Activated T-helper 17 cell treated with anti-CD3 and anti-CD28 coated beads, Interleukin-2, amount 50 U/mL, for 72 hours (primary cell): Measurements from ENCODE around the gene GRM1. TPM values are rescaled to one million over a fixed set of nuclear protein-coding genes. Genes with fewer than 3 reads are reported as not detected.

ENCODE experiments used
- ATAC-seq: fragments of 150-1000 bp; cut with Tn5 transposase; replicated peaks from 2 replicates; pipeline ENCODE4 v1.10.0; 2021; ENCODE audit warnings: mild to moderate bottlenecking, moderate library complexity
- H3K27ac Mint-ChIP-seq: one replicate; pipeline ENCODE4 v1.8.0; 2022; ENCODE audit warnings: mixed read lengths
- H3K27me3 Mint-ChIP-seq: one replicate; pipeline ENCODE4 v1.8.0; 2022; ENCODE audit warnings: mixed read lengths
- H3K36me3 Mint-ChIP-seq: one replicate; pipeline ENCODE4 v1.8.0; 2022; ENCODE audit warnings: low read depth, mild to moderate bottlenecking, mixed read lengths
- H3K4me1 Mint-ChIP-seq: one replicate; pipeline ENCODE4 v1.8.0; 2022; ENCODE audit warnings: mixed read lengths
- H3K4me3 Mint-ChIP-seq: one replicate; pipeline ENCODE4 v1.8.0; 2022; ENCODE audit warnings: mild to moderate bottlenecking, mixed read lengths
- H3K9me3 Mint-ChIP-seq: one replicate; pipeline ENCODE4 v1.8.0; 2022; ENCODE audit warnings: mixed read lengths
- total RNA-seq, 2 donors: library from RNA; stranded (reverse); gene quantifications; one replicate each; pipeline ENCODE4 v1.2.3, GENCODE V29; 2022

Gene GRM1
- total RNA-seq, 2 donors from 2014 or later, result 0.04 TPM; not detected in 1

- Mint-ChIP-seq H3K27ac (no peak overlapping the region), H3K4me3 (no peak overlapping the region), H3K36me3 (no peaks in the 10 kb centered on the region), H3K27me3 (peaks cover 4% of the 10 kb centered on the region), H3K9me3 (no peaks in the 10 kb centered on the region), H3K4me1 (no peaks in the 10 kb centered on the region)
- ATAC-seq, result peak; percentile 22
Measured at GRCh38 chr6:146358431-146359046, 329.7 kb downstream of the GRM1 start.

GRCh38 chr6:146359131-146359530 lies 330.3 kb downstream of the GRM1 start:
- Mint-ChIP-seq H3K27me3 (peaks cover 4% of the 10 kb centered on the region), H3K36me3 (no peaks in the 10 kb centered on the region), H3K27ac (no peak overlapping the region), H3K9me3 (no peaks in the 10 kb centered on the region), H3K4me3 (no peak overlapping the region), H3K4me1 (no peaks in the 10 kb centered on the region)
- no peak for ATAC-seq

GRCh38 chr6:146361128-146361924 lies 332.5 kb downstream of the GRM1 start:
- no peak overlapping the region for H3K27ac Mint-ChIP-seq
- no peaks in the 10 kb centered on the region for H3K9me3 Mint-ChIP-seq
- H3K4me3 Mint-ChIP-seq, result no peak overlapping the region
- H3K36me3 Mint-ChIP-seq, result no peaks in the 10 kb centered on the region
- H3K27me3 Mint-ChIP-seq, result no peaks in the 10 kb centered on the region
- H3K4me1 Mint-ChIP-seq, result no peaks in the 10 kb centered on the region
- ATAC-seq, result no peak

GRCh38 chr6:146363838-146364607 lies 335.2 kb downstream of the GRM1 start:
- H3K9me3 Mint-ChIP-seq, result no peaks in the 10 kb centered on the region
- ATAC-seq, result no peak
- H3K36me3 Mint-ChIP-seq, result no peaks in the 10 kb centered on the region
- no peaks in the 10 kb centered on the region for H3K4me1 Mint-ChIP-seq
- no peak overlapping the region for H3K4me3 Mint-ChIP-seq
- H3K27me3 Mint-ChIP-seq, result no peaks in the 10 kb centered on the region
- H3K27ac Mint-ChIP-seq, result peak overlapping the region; percentile 83

GRCh38 chr6:146364816-146365594 lies 336.1 kb downstream of the GRM1 start:
- Mint-ChIP-seq H3K4me1 (no peaks in the 10 kb centered on the region), H3K27me3 (no peaks in the 10 kb centered on the region), H3K27ac (peak overlapping the region; percentile 83), H3K4me3 (peak overlapping the region; percentile 14), H3K36me3 (no peaks in the 10 kb centered on the region), H3K9me3 (no peaks in the 10 kb centered on the region)
- peak; percentile 81 for ATAC-seq

- H3K27me3 Mint-ChIP-seq, result no peaks in the 10 kb centered on the region
- no peaks in the 10 kb centered on the region for H3K36me3 Mint-ChIP-seq
- H3K4me3 Mint-ChIP-seq, result no peak overlapping the region
- no peaks in the 10 kb centered on the region for H3K4me1 Mint-ChIP-seq
- H3K27ac Mint-ChIP-seq, result no peak overlapping the region
- ATAC-seq, result no peak
- peaks cover 5% of the 10 kb centered on the region for H3K9me3 Mint-ChIP-seq
Measured at GRCh38 chr6:146367061-146367460, 338.2 kb downstream of the GRM1 start.

- ATAC-seq, result no peak
- Mint-ChIP-seq H3K9me3 (peaks cover 5% of the 10 kb centered on the region), H3K4me3 (no peak overlapping the region), H3K27me3 (no peaks in the 10 kb centered on the region), H3K27ac (no peak overlapping the region), H3K4me1 (no peaks in the 10 kb centered on the region), H3K36me3 (no peaks in the 10 kb centered on the region)
Measured at GRCh38 chr6:146369866-146370265, 341.0 kb downstream of the GRM1 start.

GRCh38 chr6:146381486-146381885 lies 352.6 kb downstream of the GRM1 start:
- ATAC-seq, result no peak
- Mint-ChIP-seq H3K9me3 (peaks cover 12% of the 10 kb centered on the region), H3K4me1 (no peaks in the 10 kb centered on the region), H3K36me3 (no peaks in the 10 kb centered on the region), H3K27ac (no peak overlapping the region), H3K4me3 (no peak overlapping the region), H3K27me3 (peaks cover 6% of the 10 kb centered on the region)

- no peak overlapping the region for H3K27ac Mint-ChIP-seq
- H3K36me3 Mint-ChIP-seq, result no peaks in the 10 kb centered on the region
- no peaks in the 10 kb centered on the region for H3K27me3 Mint-ChIP-seq
- H3K4me1 Mint-ChIP-seq, result no peaks in the 10 kb centered on the region
- ATAC-seq, result no peak
- no peak overlapping the region for H3K4me3 Mint-ChIP-seq
- no peaks in the 10 kb centered on the region for H3K9me3 Mint-ChIP-seq
Measured at GRCh38 chr6:146388736-146389364, 360.0 kb downstream of the GRM1 start.

GRCh38 chr6:146389740-146390139 lies 360.9 kb downstream of the GRM1 start:
- H3K27me3 Mint-ChIP-seq, result no peaks in the 10 kb centered on the region
- no peak overlapping the region for H3K27ac Mint-ChIP-seq
- no peaks in the 10 kb centered on the region for H3K36me3 Mint-ChIP-seq
- H3K4me1 Mint-ChIP-seq, result no peaks in the 10 kb centered on the region
- no peak overlapping the region for H3K4me3 Mint-ChIP-seq
- H3K9me3 Mint-ChIP-seq, result no peaks in the 10 kb centered on the region
- no peak for ATAC-seq

GRCh38 chr6:146397638-146398037 lies 368.8 kb downstream of the GRM1 start:
- no peaks in the 10 kb centered on the region for H3K4me1 Mint-ChIP-seq
- H3K9me3 Mint-ChIP-seq, result no peaks in the 10 kb centered on the region
- H3K27me3 Mint-ChIP-seq, result no peaks in the 10 kb centered on the region
- no peak for ATAC-seq
- H3K36me3 Mint-ChIP-seq, result no peaks in the 10 kb centered on the region
- H3K4me3 Mint-ChIP-seq, result no peak overlapping the region
- no peak overlapping the region for H3K27ac Mint-ChIP-seq

- Mint-ChIP-seq H3K36me3 (no peaks in the 10 kb centered on the region), H3K9me3 (peaks cover 10% of the 10 kb centered on the region), H3K4me3 (no peak overlapping the region), H3K27ac (no peak overlapping the region), H3K4me1 (no peaks in the 10 kb centered on the region), H3K27me3 (no peaks in the 10 kb centered on the region)
- ATAC-seq, result no peak
Measured at GRCh38 chr6:146402476-146402875, 373.6 kb downstream of the GRM1 start.

GRCh38 chr6:146408583-146408982 lies 379.7 kb downstream of the GRM1 start:
- peaks cover 10% of the 10 kb centered on the region for H3K9me3 Mint-ChIP-seq
- H3K4me1 Mint-ChIP-seq, result no peaks in the 10 kb centered on the region
- peaks cover 3% of the 10 kb centered on the region for H3K27me3 Mint-ChIP-seq
- no peak overlapping the region for H3K4me3 Mint-ChIP-seq
- H3K27ac Mint-ChIP-seq, result no peak overlapping the region
- ATAC-seq, result no peak
- H3K36me3 Mint-ChIP-seq, result no peaks in the 10 kb centered on the region
